OCI-LY7 (cell line): ENCODE measurements around the gene CETN1. TPM values are rescaled to one million over a fixed set of nuclear protein-coding genes. Genes with fewer than 3 reads are reported as not detected.

Experiments
- BruUV-seq: library from RNA; stranded (reverse); fragments of 400-500 nt; replicated peaks from 2 replicates; lab custom pipeline; 2021; lab: Mats Ljungman, UMichigan
- CTCF ChIA-PET: fragments of 300-600 bp; sonication (Branson Sonifier 250); formaldehyde crosslinking; loops from one replicate; lab custom pipeline; 2022; ENCODE audit warnings: antibody characterized with exemption; ENCODE audit not compliant: unreplicated experiment; lab: Charles Lee
- POLR2A ChIA-PET: fragments of 300-600 bp; sonication (Branson Sonifier 250); formaldehyde crosslinking; loops from one replicate; lab custom pipeline; 2022; ENCODE audit warnings: antibody characterized with exemption; lab: Charles Lee
- DNase-seq: peaks from one replicate; pipeline ENCODE4 v3.0.0-alpha.2; 2015; ENCODE audit warnings: low spot score
- H2AFZ ChIP-seq: fragments of 200-600 bp; sonication (generic), shearing (Covaris generic); 2 replicates; pipeline ENCODE4 v1.6.1; 2014; ENCODE audit warnings: mild to moderate bottlenecking, antibody characterized with exemption, low read length, moderate library complexity
- H3K27ac ChIP-seq: fragments of 200-600 bp; sonication (generic); 2 replicates; pipeline ENCODE4 v1.5.1; 2014; ENCODE audit warnings: mixed run types, low read depth, mild to moderate bottlenecking, moderate library complexity, low read length, inconsistent platforms; ENCODE audit not compliant: poor library complexity, severe bottlenecking
- H3K36me3 ChIP-seq: fragments of 200-600 bp; sonication (generic); 2 replicates; pipeline ENCODE4 v1.6.1; 2014; ENCODE audit warnings: mild to moderate bottlenecking, antibody characterized with exemption, low read length, moderate library complexity, mixed read lengths; ENCODE audit not compliant: insufficient read depth
- H3K4me1 ChIP-seq: fragments of 200-600 bp; sonication (generic); 2 replicates; pipeline ENCODE4 v1.5.1; 2014; ENCODE audit warnings: mild to moderate bottlenecking, low read length; ENCODE audit not compliant: insufficient read depth, poor library complexity, severe bottlenecking
- H3K4me2 ChIP-seq: fragments of 200-600 bp; sonication (generic); 2 replicates; pipeline ENCODE4 v1.6.1; 2014; ENCODE audit warnings: mild to moderate bottlenecking, low read length
- H3K4me3 ChIP-seq: fragments of 200-600 bp; sonication (generic); 2 replicates; pipeline ENCODE4 v1.5.1; 2014; ENCODE audit warnings: mild to moderate bottlenecking, low read depth, low read length; ENCODE audit not compliant: poor library complexity, severe bottlenecking
- H3K79me2 ChIP-seq: fragments of 200-600 bp; sonication (generic); 2 replicates; pipeline ENCODE4 v1.6.1; 2016; ENCODE audit warnings: low read depth, mild to moderate bottlenecking, low read length, moderate library complexity, mixed read lengths; ENCODE audit not compliant: insufficient read depth
- H3K9me2 ChIP-seq: fragments of 200-600 bp; sonication (generic); 2 replicates; pipeline ENCODE4 v1.6.1; 2016; ENCODE audit warnings: mild to moderate bottlenecking, low read length, mixed read lengths; ENCODE audit not compliant: insufficient read depth
- H3K9me3 ChIP-seq: fragments of 200-600 bp; sonication (generic); 2 replicates; pipeline ENCODE4 v1.6.1; 2014; ENCODE audit warnings: mild to moderate bottlenecking, mixed run types, low read length, mixed read lengths
- H4K20me1 ChIP-seq: fragments of 200-600 bp; sonication (generic); 2 replicates; pipeline ENCODE4 v1.6.1; 2014; ENCODE audit warnings: mild to moderate bottlenecking, antibody characterized with exemption, low read length, moderate library complexity, mixed read lengths; ENCODE audit not compliant: insufficient read depth
- CTCF ChIP-seq: fragments of 200-600 bp; sonication (generic); conservative IDR thresholded peaks from 2 replicates; pipeline ENCODE4 v1.5.1; 2014; ENCODE audit warnings: mild to moderate bottlenecking, antibody characterized with exemption, low read length, moderate library complexity, mixed read lengths
- EZH2phosphoT487 ChIP-seq: fragments of 200-600 bp; sonication (generic); IDR thresholded peaks from 2 replicates; pipeline ENCODE4 v1.6.1; 2018; ENCODE audit warnings: low read depth, borderline replicate concordance, mild to moderate bottlenecking, mixed run types, antibody characterized with exemption, low read length, moderate library complexity, mixed read lengths
- intact Hi-C: fragments of 100-400 bp; cut with micrococcal nuclease; formaldehyde crosslinking; loops from one replicate; pipeline ENCODE4 v1.10.0; 2022; ENCODE audit not compliant: unreplicated experiment
- total RNA-seq, 2 experiments: library from RNA; depleted of rRNA in 1 of 2; stranded (reverse); fragments of >200 nt in 1 of 2; shearing (Covaris generic) in 1 of 2; gene quantifications; 2 replicates each; pipeline ENCODE4 v1.2.3, GENCODE V29; 2014 to 2022

The CETN1 gene
- total RNA-seq, 2 experiments from 2014 or later, result not detected

- Histone ChIP-seq H3K79me2 (no peaks in the 10 kb centered on the region), H3K36me3 (no peaks in the 10 kb centered on the region), H3K27ac (no peak overlapping the region), H3K9me3 (no peaks in the 10 kb centered on the region), H3K4me3 (no peak overlapping the region), H4K20me1 (no peaks in the 10 kb centered on the region), H3K4me2 (no peak overlapping the region), H3K4me1 (no peaks in the 10 kb centered on the region), H3K9me2 (no peaks in the 10 kb centered on the region), H2AFZ (no peak overlapping the region)
- ChIA-PET POLR2A (no interaction called here), CTCF (no interaction called here)
- no peak for TF ChIP-seq EZH2phosphoT487
- no peak for TF ChIP-seq CTCF
- DNase-seq, result no peak
- no TSS peak for BruUV-seq
- intact Hi-C loops, result no loop called here
These were observed 28.6 kb upstream of the CETN1 start for GRCh38 chr18:551404-552061.

- Histone ChIP-seq H2AFZ (no peak overlapping the region), H3K79me2 (no peaks in the 10 kb centered on the region), H4K20me1 (no peaks in the 10 kb centered on the region), H3K9me3 (no peaks in the 10 kb centered on the region), H3K4me3 (no peak overlapping the region), H3K36me3 (no peaks in the 10 kb centered on the region), H3K9me2 (no peaks in the 10 kb centered on the region), H3K4me2 (no peak overlapping the region), H3K4me1 (no peaks in the 10 kb centered on the region), H3K27ac (no peak overlapping the region)
- TF ChIP-seq CTCF (no peak), EZH2phosphoT487 (no peak)
- BruUV-seq, result no TSS peak
- ChIA-PET CTCF (no interaction called here), POLR2A (no interaction called here)
- no peak for DNase-seq
- intact Hi-C loops, result no loop called here
These were observed 24.3 kb upstream of the CETN1 start for GRCh38 chr18:555705-556457.
